ENCODE measurements around the gene SEMA6B. TPM values are rescaled to one million over a fixed set of nuclear protein-coding genes. Genes with fewer than 3 reads are reported as not detected.
A peak's percentile ranks its signal among the peaks of the same experiment; 100 is the strongest.
"Not testable (repeated sequence)": the region's sequence is repeated elsewhere in the genome, so short reads cannot be mapped to it uniquely, and the experiment has no call there.

SEMA6B gene
- total RNA-seq, 1 donor from 2014 or later: 8.3 TPM

- H3K27ac ChIP-seq: no peak overlapping the region
Measured at GRCh38 chr19:4529924-4530522, 29.5 kb downstream of the SEMA6B start.

GRCh38 chr19:4528843-4529242 lies 30.6 kb downstream of the SEMA6B start:
- DNase-seq (ENCODE audit: extremely low spot score in 2 of 2): no peak
- Histone ChIP-seq H3K27ac (no peak overlapping the region), H3K4me3 (no peak overlapping the region), H3K36me3 (no peaks in the 10 kb centered on the region), H3K27me3 (no peaks in the 10 kb centered on the region), H3K4me1 (no peaks in the 10 kb centered on the region), H3K9me3 (no peaks in the 10 kb centered on the region)
- TF ChIP-seq CTCF (IDR thresholded peaks at IDR 0.05) (no peak), POLR2A (IDR thresholded peaks at IDR 0.05) (no peak), POLR2AphosphoS5 (IDR thresholded peaks at IDR 0.05; ENCODE audit: insufficient read depth in 1 of 2, low read depth in 1 of 2) (no peak)
- intact Hi-C loops (cut with DNase I): no loop called here

More at GRCh38 chr19:4529924-4530522, 29.5 kb downstream of the SEMA6B start:
- intact Hi-C loops (cut with DNase I): no loop called here
- no peaks in the 10 kb centered on the region for H3K9me3 ChIP-seq
- no peak for DNase-seq (ENCODE audit: extremely low spot score in 2 of 2)
- no peak overlapping the region for H3K4me3 ChIP-seq
- TF ChIP-seq POLR2AphosphoS5 (IDR thresholded peaks at IDR 0.05; ENCODE audit: insufficient read depth in 1 of 2, low read depth in 1 of 2) (no peak), CTCF (IDR thresholded peaks at IDR 0.05) (no peak), POLR2A (IDR thresholded peaks at IDR 0.05) (no peak)
- peaks cover 3% of the 10 kb centered on the region for H3K4me1 ChIP-seq
- no peaks in the 10 kb centered on the region for H3K27me3 ChIP-seq
- no peaks in the 10 kb centered on the region for H3K36me3 ChIP-seq

GRCh38 chr19:4527377-4527776 lies 32.1 kb downstream of the SEMA6B start:
- H3K27ac ChIP-seq; H3K36me3 ChIP-seq; intact Hi-C loops (cut with DNase I): not testable (repeated sequence)

GRCh38 chr19:4525563-4526002 lies 33.9 kb downstream of the SEMA6B start:
- H3K4me1 ChIP-seq: no peaks in the 10 kb centered on the region
- no peak for TF ChIP-seq CTCF (IDR thresholded peaks at IDR 0.05)
- no peak for TF ChIP-seq POLR2AphosphoS5 (IDR thresholded peaks at IDR 0.05; ENCODE audit: insufficient read depth in 1 of 2, low read depth in 1 of 2)
- no peak for TF ChIP-seq POLR2A (IDR thresholded peaks at IDR 0.05)
- no peak overlapping the region for H3K4me3 ChIP-seq
- intact Hi-C loops (cut with DNase I): no loop called here
- no peak for DNase-seq (ENCODE audit: extremely low spot score in 2 of 2)
- no peaks in the 10 kb centered on the region for H3K27me3 ChIP-seq
- H3K9me3 ChIP-seq: no peaks in the 10 kb centered on the region
- H3K36me3 ChIP-seq: no peaks in the 10 kb centered on the region
- H3K27ac ChIP-seq: no peak overlapping the region

More at GRCh38 chr19:4527377-4527776, 32.1 kb downstream of the SEMA6B start:
- H3K4me3 ChIP-seq; H3K9me3 ChIP-seq; H3K4me1 ChIP-seq; DNase-seq (ENCODE audit: extremely low spot score in 2 of 2); H3K27me3 ChIP-seq: not testable (repeated sequence)

- Histone ChIP-seq H3K27me3 (no peaks in the 10 kb centered on the region), H3K4me3 (no peak overlapping the region), H3K36me3 (no peaks in the 10 kb centered on the region), H3K9me3 (no peaks in the 10 kb centered on the region), H3K27ac (no peak overlapping the region), H3K4me1 (no peaks in the 10 kb centered on the region)
- intact Hi-C loops (cut with DNase I): no loop called here
- TF ChIP-seq CTCF (IDR thresholded peaks at IDR 0.05) (peak in 2 of 3 experiments; percentile 31 to 32), POLR2A (IDR thresholded peaks at IDR 0.05) (no peak)
- DNase-seq (ENCODE audit: extremely low spot score in 2 of 2): no peak
Measured at GRCh38 chr19:4524808-4525562, 34.5 kb downstream of the SEMA6B start.
